GM12872 (cell line): ENCODE results near the gene SEL1L.

Experiments
- CTCF ChIP-seq: IDR thresholded peaks from 3 replicates; pipeline ENCODE4 v1.5.1; 2011; ENCODE audit warnings: low read depth, mild to moderate bottlenecking, low read length, moderate library complexity; ENCODE audit not compliant: insufficient read depth

SEL1L gene

GRCh38 chr14:81427348-81428058 is 106.2 kb downstream of the SEL1L start:
- no peak for TF ChIP-seq CTCF

- TF ChIP-seq CTCF: no peak
Observed at GRCh38 chr14:81423504-81423903, 110.1 kb downstream of the SEL1L start.
